AG10803 (cell line): Measurements from ENCODE around the gene NUP93.

Source experiments
- DNase-seq: peaks from one replicate; pipeline ENCODE4 v3.0.0; 2010; ENCODE audit warnings: low read depth
- H3K4me3 ChIP-seq: 2 replicates; pipeline ENCODE4 v1.5.1; 2011; ENCODE audit warnings: mild to moderate bottlenecking, low read length, control low read depth
- TF ChIP-seq, protein P1 (sequence below): conservative IDR thresholded peaks from 2 replicates; pipeline ENCODE4 v1.5.1; 2011; ENCODE audit warnings: mild to moderate bottlenecking, low read length, control low read depth, inconsistent platforms

Gene NUP93

DNA sequence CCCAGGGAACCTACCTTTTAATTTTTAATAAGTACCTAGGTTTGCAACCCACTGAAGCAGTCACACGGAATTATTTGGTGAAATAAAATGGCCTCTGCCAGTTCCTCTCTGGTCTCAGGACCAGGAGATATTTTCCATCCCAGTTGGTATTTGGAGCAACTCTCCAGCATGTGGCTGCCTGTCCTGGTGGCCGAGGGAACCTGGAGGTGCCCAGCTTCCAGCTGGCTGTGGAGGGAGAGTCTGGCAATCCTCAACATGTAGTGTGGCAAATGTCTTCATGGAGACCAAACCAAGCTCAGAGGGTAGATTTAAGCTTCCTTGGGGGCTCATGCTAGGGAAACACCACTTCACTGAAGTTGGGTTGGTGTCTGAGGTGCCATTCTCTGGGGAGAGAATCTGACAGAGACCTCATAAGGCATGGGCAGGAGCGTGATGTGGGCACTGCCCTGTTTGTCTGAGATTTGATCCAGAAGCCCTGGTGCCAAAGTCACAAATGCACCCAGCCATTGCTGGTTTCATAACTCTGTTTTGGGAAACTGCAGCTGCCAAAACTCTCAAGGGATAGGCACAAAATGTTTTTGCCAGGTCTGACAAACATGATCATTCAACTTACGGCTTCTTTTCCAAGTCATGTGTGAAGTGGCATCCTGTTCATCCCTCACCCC, 44.9 kb upstream of the NUP93 start:
- TF ChIP-seq, protein P1, sequence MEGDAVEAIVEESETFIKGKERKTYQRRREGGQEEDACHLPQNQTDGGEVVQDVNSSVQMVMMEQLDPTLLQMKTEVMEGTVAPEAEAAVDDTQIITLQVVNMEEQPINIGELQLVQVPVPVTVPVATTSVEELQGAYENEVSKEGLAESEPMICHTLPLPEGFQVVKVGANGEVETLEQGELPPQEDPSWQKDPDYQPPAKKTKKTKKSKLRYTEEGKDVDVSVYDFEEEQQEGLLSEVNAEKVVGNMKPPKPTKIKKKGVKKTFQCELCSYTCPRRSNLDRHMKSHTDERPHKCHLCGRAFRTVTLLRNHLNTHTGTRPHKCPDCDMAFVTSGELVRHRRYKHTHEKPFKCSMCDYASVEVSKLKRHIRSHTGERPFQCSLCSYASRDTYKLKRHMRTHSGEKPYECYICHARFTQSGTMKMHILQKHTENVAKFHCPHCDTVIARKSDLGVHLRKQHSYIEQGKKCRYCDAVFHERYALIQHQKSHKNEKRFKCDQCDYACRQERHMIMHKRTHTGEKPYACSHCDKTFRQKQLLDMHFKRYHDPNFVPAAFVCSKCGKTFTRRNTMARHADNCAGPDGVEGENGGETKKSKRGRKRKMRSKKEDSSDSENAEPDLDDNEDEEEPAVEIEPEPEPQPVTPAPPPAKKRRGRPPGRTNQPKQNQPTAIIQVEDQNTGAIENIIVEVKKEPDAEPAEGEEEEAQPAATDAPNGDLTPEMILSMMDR, result no peak
- H3K4me3 ChIP-seq, result no peak overlapping the region
- DNase-seq, result no peak

DNA sequence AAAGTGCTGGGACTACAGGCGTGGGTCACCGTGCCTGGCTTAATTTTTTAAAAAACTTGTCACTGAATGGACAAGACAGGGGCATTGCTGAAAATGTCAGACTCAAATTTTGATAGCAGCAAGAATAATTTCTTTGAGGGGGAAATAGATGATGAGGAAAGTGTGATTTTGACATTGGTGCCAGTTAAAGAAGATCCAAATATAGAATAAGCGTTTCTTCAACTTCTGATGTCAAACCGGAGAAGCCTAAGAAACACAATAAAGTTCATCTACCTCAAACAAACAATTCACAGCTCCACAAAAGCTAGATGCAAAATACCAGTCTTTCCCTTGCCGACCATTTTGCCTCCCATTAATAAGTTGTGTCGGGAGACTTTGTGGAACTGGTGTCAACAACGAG, 43.2 kb upstream of the NUP93 start:
- DNase-seq, result no peak
- H3K4me3 ChIP-seq, result no peak overlapping the region
- TF ChIP-seq, protein P1, result no peak

DNA sequence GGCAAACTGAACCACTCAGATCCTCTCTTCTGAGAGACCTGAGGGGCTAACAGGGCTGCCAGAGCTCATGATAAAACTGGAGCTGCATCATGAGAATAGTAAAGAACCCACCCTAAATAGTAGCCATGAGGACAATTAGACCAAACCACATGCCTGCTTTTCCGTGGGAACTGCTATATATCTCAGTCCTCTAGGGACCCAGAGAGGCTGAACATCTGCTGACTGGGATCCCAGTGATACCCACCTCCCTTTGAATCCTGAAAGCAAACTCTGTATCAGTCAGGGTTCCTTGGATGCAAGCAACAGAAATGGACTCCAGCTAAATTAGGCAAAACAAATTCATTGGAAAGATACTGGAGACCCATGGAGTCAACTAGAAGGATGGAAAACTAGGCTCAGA, 41.2 kb upstream of the NUP93 start:
- no peak for DNase-seq
- TF ChIP-seq, protein P1, result no peak
- no peak overlapping the region for H3K4me3 ChIP-seq

DNA sequence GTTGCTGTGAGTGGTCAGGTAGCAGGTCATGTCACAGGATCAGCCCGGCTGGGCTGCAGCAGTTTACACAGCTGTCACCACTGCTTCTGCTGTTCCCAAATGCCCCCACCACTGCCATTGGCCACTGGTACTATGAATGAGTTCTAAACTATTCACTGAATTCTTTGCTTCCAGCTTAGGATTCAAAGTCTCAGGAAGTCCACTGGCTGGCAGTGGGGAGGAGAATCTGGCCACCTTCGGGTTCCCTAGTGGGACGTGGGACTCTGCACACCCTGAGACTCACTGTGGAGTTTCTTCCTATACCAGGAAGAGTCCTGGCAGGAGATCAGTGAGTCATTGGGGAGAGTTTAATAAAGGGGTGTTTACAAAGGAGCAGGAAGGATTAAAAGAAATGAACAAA, 40.8 kb upstream of the NUP93 start:
- DNase-seq, result no peak
- TF ChIP-seq, protein P1, result no peak
- H3K4me3 ChIP-seq, result no peak overlapping the region

DNA sequence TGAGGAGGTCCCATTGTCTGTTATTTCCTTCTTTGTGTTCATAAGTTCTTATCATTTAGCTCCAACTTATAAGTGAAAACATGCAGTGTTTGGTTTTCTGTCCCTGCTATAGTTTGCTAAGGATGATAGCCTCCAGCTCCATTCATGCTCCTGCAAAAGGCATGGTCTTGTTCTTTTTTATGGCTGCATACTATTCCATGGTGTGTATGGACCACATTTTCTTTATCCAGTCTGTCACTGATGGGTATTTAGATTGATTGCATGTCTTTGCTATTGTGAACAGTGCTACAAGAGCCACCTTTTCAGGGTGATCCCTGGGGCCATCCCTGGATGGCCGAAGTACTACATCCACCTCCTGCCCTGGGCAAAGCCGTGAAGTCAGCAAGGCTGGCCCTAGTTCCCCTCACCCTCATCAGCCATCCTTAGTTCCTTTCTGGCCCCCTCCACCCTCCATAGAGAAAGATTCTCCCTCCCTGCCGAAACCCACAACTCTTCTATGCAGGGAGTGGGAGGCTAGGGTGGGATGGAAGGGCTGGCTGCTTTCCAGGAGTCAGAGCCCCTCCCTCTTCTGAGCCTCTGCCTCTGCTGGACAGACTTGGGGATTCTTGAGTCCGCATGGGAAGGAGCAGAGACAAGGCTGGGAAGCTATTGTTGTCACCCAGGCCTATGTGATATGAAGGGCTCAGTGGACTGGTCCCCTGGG, 39.4 kb upstream of the NUP93 start:
- TF ChIP-seq, protein P1, result no peak
- no peak overlapping the region for H3K4me3 ChIP-seq
- DNase-seq, result no peak

DNA sequence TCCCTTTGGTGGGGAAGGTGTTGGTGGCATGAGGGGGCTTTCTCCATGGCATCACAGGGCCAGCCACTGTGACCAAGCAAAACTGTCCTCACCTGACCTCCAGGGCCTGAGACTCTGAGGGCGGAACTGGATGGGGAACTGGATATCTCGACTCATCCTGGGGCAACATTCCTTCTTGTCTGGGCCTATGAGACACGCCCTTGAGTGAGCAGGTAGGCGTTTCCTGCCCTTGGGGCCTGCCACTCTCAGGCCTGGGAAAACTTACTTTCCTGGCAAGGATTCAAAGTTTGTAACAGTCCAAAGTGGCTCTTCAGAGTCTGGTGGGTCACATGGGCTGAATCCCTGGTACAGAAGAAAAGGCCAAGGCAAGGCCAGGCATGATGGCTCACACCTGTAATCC, 38.0 kb upstream of the NUP93 start:
- no peak for DNase-seq
- TF ChIP-seq, protein P1, result no peak
- H3K4me3 ChIP-seq, result no peak overlapping the region

DNA sequence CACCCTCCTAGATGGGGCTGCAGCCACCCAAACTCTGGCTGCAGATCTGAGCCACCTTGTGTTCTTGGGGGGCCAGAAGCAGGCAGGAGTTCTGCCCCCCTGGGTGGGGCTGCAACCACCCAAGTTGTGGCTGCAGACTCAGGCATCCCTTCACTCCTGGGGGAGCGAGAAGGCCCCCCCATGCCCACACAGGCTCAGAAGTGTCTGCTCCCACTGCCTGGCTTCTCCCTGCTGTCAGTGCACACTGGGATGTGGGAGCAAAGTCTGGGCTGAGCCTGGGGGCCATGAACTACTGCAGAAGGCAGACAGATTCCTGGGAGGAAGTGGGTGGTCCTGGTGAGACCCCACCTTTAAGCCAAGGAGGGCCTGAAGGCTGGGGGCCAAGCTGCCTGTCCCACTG, 34.7 kb upstream of the NUP93 start:
- no peak overlapping the region for H3K4me3 ChIP-seq
- DNase-seq, result no peak
- TF ChIP-seq, protein P1, result no peak
